ENCODE measurements around the gene NPC2. TPM values are rescaled to one million over a fixed set of nuclear protein-coding genes. Genes with fewer than 3 reads are reported as not detected.
A peak's percentile ranks its signal among the peaks of the same experiment; 100 is the strongest.

NPC2 gene
- total and polyA plus RNA-seq, 9 of the 15 experiments (the other 6 are each of a cell fraction or from before 2014, with no cell fraction given), result 16.6 to 74.1 (median 32.6) TPM

DNA sequence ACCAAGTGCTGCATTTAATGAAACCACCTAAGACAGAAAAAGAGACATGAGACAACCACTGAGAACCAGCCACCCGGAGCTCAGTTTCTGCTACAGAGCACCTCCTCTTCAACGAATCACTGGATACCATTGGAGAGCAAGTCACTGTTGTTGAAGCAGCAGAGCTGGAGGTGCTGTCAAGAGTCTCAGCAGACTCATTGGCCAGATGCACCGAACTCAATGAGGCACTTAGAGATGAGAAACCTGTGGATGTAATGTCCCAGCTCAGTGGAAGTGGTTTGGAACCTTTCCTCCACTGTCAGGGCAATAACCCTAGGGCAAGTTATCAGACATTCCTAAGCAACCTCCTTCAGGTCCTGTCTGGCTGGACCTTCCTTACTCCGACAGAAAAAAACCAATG lies 13.1 kb downstream of the NPC2 start (continued):
- TF ChIP-seq SP2 (IDR thresholded peaks at IDR 0.05; ENCODE audit: extremely low read depth, low read depth, low read length, poor library complexity, severe bottlenecking) (no peak), PTTG1 (tag; IDR thresholded peaks at IDR 0.05; ENCODE audit: low read depth) (no peak), ZNF184 (CRISPR knock-in tag; IDR thresholded peaks at IDR 0.05) (no peak)

GRCh38 chr14:74478996-74479635 lies 14.0 kb downstream of the NPC2 start:
- FAIRE-seq (no peak), ATAC-seq (no peak), DNase-seq (ENCODE audit: extremely low read depth in 1 of 4, low spot score in 3 of 4) (peak in 1 of 4 experiments; percentile 13)
- Histone ChIP-seq H3K4me3 (no peak overlapping the region), H3K27ac (ENCODE audit: extremely low read depth, low read depth, low read length) (no peak overlapping the region), H3K9me3 (replicated peaks; ENCODE audit: control insufficient read depth, insufficient read depth, low read depth, low read length) (no peaks in the 10 kb centered on the region), H3K4me1 (replicated peaks in 1 of 2; ENCODE audit: control insufficient read depth in 2 of 2, insufficient read depth in 2 of 2, low read length in 2 of 2) (no peaks in the 10 kb centered on the region), H3K27me3 (ENCODE audit: control insufficient read depth in 2 of 2, insufficient read depth in 2 of 2, low read length in 2 of 2) (no peaks in the 10 kb centered on the region), H3K4me2 (ENCODE audit: insufficient read depth, low read length) (no peak overlapping the region), H3K9me1 (ENCODE audit: control insufficient read depth, insufficient read depth, low read length) (no peaks in the 10 kb centered on the region), H3K9ac (ENCODE audit: insufficient read depth in 1 of 2, low read depth in 2 of 2, low read length in 2 of 2) (no peak overlapping the region), H2AFZ (ENCODE audit: low read depth, low read length) (no peak overlapping the region), H3K79me2 (ENCODE audit: control insufficient read depth, insufficient read depth, low read length) (no peaks in the 10 kb centered on the region), H4K20me1 (replicated peaks; ENCODE audit: control insufficient read depth, insufficient read depth, low read length) (no peaks in the 10 kb centered on the region; the same call in 1 of the 2 replicates), H3K36me3 (ENCODE audit: control insufficient read depth, insufficient read depth, low read length) (no peaks in the 10 kb centered on the region)
- in situ Hi-C loops (cut with MboI), result loop anchor here (10.0 kb wide), 1 partner anchor 114 kb away; no protein-coding TSS in a partner anchor
- intact Hi-C loops (cut with micrococcal nuclease), result loop anchor here (1.0 kb wide), 1 partner anchor 117 kb away; no protein-coding TSS in a partner anchor
- POLR2A ChIA-PET, result interaction anchor here (1.1 kb wide), 1 partner anchor 14 kb away, joined by 4 read pairs; the partner anchor contains the start of genes ISCA2 and NPC2
- WGBS (ENCODE audit: insufficient coverage, low coverage, missing lambda C conversion rate), result 65% methylated on average over 2 of the region's 2 CpGs
- no TSS peak for BruUV-seq (replicated peaks)
- CTCF ChIA-PET (ENCODE audit: low intra/inter-chr PET ratio), result interaction anchor here (1.5 kb wide), 1 partner anchor 117 kb away, joined by 6 read pairs; no protein-coding TSS in a partner anchor
- peak; percentile 46 to 70 (median 56) for TF ChIP-seq CTCF (IDR thresholded peaks at IDR 0.05 in 2 of 3, conservative IDR thresholded peaks at IDR 0.05 in 1 of 3; ENCODE audit: insufficient read depth in 2 of 3, low read depth in 1 of 3, low read length in 3 of 3)
- TF ChIP-seq, protein P1, sequence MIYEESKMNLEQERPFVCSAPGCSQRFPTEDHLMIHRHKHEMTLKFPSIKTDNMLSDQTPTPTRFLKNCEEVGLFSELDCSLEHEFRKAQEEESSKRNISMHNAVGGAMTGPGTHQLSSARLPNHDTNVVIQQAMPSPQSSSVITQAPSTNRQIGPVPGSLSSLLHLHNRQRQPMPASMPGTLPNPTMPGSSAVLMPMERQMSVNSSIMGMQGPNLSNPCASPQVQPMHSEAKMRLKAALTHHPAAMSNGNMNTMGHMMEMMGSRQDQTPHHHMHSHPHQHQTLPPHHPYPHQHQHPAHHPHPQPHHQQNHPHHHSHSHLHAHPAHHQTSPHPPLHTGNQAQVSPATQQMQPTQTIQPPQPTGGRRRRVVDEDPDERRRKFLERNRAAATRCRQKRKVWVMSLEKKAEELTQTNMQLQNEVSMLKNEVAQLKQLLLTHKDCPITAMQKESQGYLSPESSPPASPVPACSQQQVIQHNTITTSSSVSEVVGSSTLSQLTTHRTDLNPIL (CRISPR knock-in tag; IDR thresholded peaks at IDR 0.05), result no peak
- peak in 1 of 2 experiments; percentile 72; a peak in 3 of 4 replicates for TF ChIP-seq RAD21 (CRISPR knock-in tag; conservative IDR thresholded peaks at IDR 0.05 in 1 of 2, IDR thresholded peaks at IDR 0.05 in 1 of 2)

Measured in K562 (cell line).